Glomerular visceral epithelial cell (primary cell): ENCODE measurements around the gene HSD11B1L.

ENCODE experiments used
- DNase-seq: peaks from one replicate; pipeline ENCODE4 v3.0.0-alpha.2; 2016; ENCODE audit errors: extremely low spot score

HSD11B1L gene

GRCh38 chr19:5680437-5681368 is at the start of gene HSD11B1L, which contains the start of gene MICOS13:
Gene HSD11B1L (plus strand): TSS chr19:5681027. CDS start chr19:5684833, 3,806 bp downstream.
Gene MICOS13 (minus strand): TSS chr19:5680516. CDS start chr19:5680486, 30 bp downstream.
- DNase-seq, result peak; percentile 99

- DNase-seq, result no peak
These were observed 49.1 kb upstream of the HSD11B1L start for GRCh38 chr19:5631567-5632240.

- no peak for DNase-seq
These were observed 48.6 kb upstream of the HSD11B1L start for GRCh38 chr19:5632241-5632612.

GRCh38 chr19:5632657-5633056 is 48.2 kb upstream of the HSD11B1L start:
- no peak for DNase-seq

GRCh38 chr19:5635427-5635826 is 45.4 kb upstream of the HSD11B1L start:
- no peak for DNase-seq

- no peak for DNase-seq
These were observed 42.9 kb upstream of the HSD11B1L start for GRCh38 chr19:5637971-5638370.

- DNase-seq, result no peak
These were observed 39.7 kb upstream of the HSD11B1L start for GRCh38 chr19:5641171-5641570.

GRCh38 chr19:5642204-5642603 is 38.6 kb upstream of the HSD11B1L start:
- DNase-seq, result no peak

GRCh38 chr19:5643060-5643459 is 37.8 kb upstream of the HSD11B1L start:
- DNase-seq, result no peak

- DNase-seq, result no peak
These were observed 36.8 kb upstream of the HSD11B1L start for GRCh38 chr19:5644037-5644436.

GRCh38 chr19:5645409-5645808 is 35.4 kb upstream of the HSD11B1L start:
- no peak for DNase-seq

- DNase-seq, result no peak
These were observed 34.1 kb upstream of the HSD11B1L start for GRCh38 chr19:5646703-5647102.

- no peak for DNase-seq
These were observed 32.4 kb upstream of the HSD11B1L start for GRCh38 chr19:5648464-5648863.

- no peak for DNase-seq
These were observed 29.5 kb upstream of the HSD11B1L start for GRCh38 chr19:5651361-5651760.

GRCh38 chr19:5652261-5652660 is 28.6 kb upstream of the HSD11B1L start:
- DNase-seq, result no peak

- no peak for DNase-seq
These were observed 25.9 kb upstream of the HSD11B1L start for GRCh38 chr19:5654931-5655330.

GRCh38 chr19:5655412-5655811 is 25.4 kb upstream of the HSD11B1L start:
- DNase-seq, result no peak

GRCh38 chr19:5661483-5661882 is 19.3 kb upstream of the HSD11B1L start:
- no peak for DNase-seq

GRCh38 chr19:5663904-5664303 is 16.9 kb upstream of the HSD11B1L start:
- no peak for DNase-seq

- DNase-seq, result no peak
These were observed 16.3 kb upstream of the HSD11B1L start for GRCh38 chr19:5664515-5664914.

- DNase-seq, result peak; percentile 77
These were observed 14.9 kb upstream of the HSD11B1L start for GRCh38 chr19:5665781-5666513.

GRCh38 chr19:5666921-5667610 is 13.8 kb upstream of the HSD11B1L start:
- no peak for DNase-seq
